Activated CD8-positive, alpha-beta T cell treated with anti-CD3 and anti-CD28 coated beads for 36 hours (primary cell): ENCODE data around the gene RNF213. TPM values are rescaled to one million over a fixed set of nuclear protein-coding genes. Genes with fewer than 3 reads are reported as not detected.

Source experiments
- ATAC-seq: fragments of 200-7000 bp; cut with Tn5 transposase; one replicate; pipeline ENCODE4 v1.10.0; 2021; ENCODE audit warnings: mild to moderate bottlenecking, moderate library complexity
- CTCF ChIA-PET: fragments of 350-600 bp; sonication (Branson Sonifier 250); formaldehyde crosslinking; loops from one replicate; lab custom pipeline; 2021; ENCODE audit warnings: antibody characterized with exemption; lab: Charles Lee
- POLR2A ChIA-PET: fragments of 350-600 bp; sonication (Branson Sonifier 250); formaldehyde crosslinking; loops from one replicate; lab custom pipeline; 2021; ENCODE audit warnings: antibody characterized with exemption; lab: Charles Lee
- DNase-seq: peaks from one replicate; pipeline ENCODE4 v3.0.0-alpha.2; 2020
- H3K27ac Mint-ChIP-seq: one replicate; pipeline ENCODE4 v1.8.0; 2021; ENCODE audit warnings: mild to moderate bottlenecking, mixed read lengths
- H3K27me3 Mint-ChIP-seq: one replicate; pipeline ENCODE4 v1.8.0; 2021; ENCODE audit warnings: mixed read lengths
- H3K36me3 Mint-ChIP-seq: one replicate; pipeline ENCODE4 v1.8.0; 2021; ENCODE audit warnings: low read depth, mixed read lengths
- H3K4me1 Mint-ChIP-seq: one replicate; pipeline ENCODE4 v1.8.0; 2021; ENCODE audit warnings: low read depth, mixed read lengths
- H3K4me3 Mint-ChIP-seq: one replicate; pipeline ENCODE4 v1.8.0; 2021; ENCODE audit warnings: mild to moderate bottlenecking, moderate library complexity, mixed read lengths
- H3K9me3 Mint-ChIP-seq: one replicate; pipeline ENCODE4 v1.8.0; 2021; ENCODE audit warnings: mixed read lengths
- CTCF ChIP-seq: fragments of 200-600 bp; IDR thresholded peaks from one replicate; pipeline ENCODE4 v1.8.0; 2022; ENCODE audit warnings: antibody characterized with exemption, mild to moderate bottlenecking
- intact Hi-C: fragments of 100-400 bp; cut with micrococcal nuclease; formaldehyde crosslinking; loops from one replicate; pipeline ENCODE4 v1.10.0; 2022
- total RNA-seq, 2 experiments: library from RNA; stranded (reverse); gene quantifications; one replicate each; pipeline ENCODE4 v1.2.3, GENCODE V29; 2021

The RNF213 gene
- total RNA-seq, 2 experiments from 2014 or later = 131 to 142 TPM

- POLR2A ChIA-PET = interaction anchor here (1.5 kb wide), 1 partner anchor 38 kb away, joined by 6 read pairs; no protein-coding TSS in a partner anchor
- peaks cover 8% of the 10 kb centered on the region for H3K36me3 Mint-ChIP-seq
- H3K27ac Mint-ChIP-seq = peak overlapping the region; percentile 30
- H3K27me3 Mint-ChIP-seq = no peaks in the 10 kb centered on the region
- DNase-seq (no peak), ATAC-seq (no peak)
- intact Hi-C loops = no loop called here
- H3K9me3 Mint-ChIP-seq = no peaks in the 10 kb centered on the region
- TF ChIP-seq CTCF = no peak
- peaks cover 30% of the 10 kb centered on the region for H3K4me1 Mint-ChIP-seq
- peak overlapping the region; percentile 59 for H3K4me3 Mint-ChIP-seq
- CTCF ChIA-PET = interaction anchor here (1.5 to 1.8 kb wide), 2 partner anchors 25 to 33 kb away, joined by 4 to 8 read pairs; no protein-coding TSS in a partner anchor
Measured at GRCh38 chr17:80220736-80221215, 39.9 kb upstream of the RNF213 start.

GRCh38 chr17:80221351-80222105 lies 39.1 kb upstream of the RNF213 start:
- Mint-ChIP-seq H3K4me1 (peaks cover 30% of the 10 kb centered on the region), H3K9me3 (no peaks in the 10 kb centered on the region), H3K36me3 (peaks cover 3% of the 10 kb centered on the region), H3K4me3 (peak overlapping the region; percentile 59), H3K27ac (peak overlapping the region; percentile 30), H3K27me3 (no peaks in the 10 kb centered on the region)
- ATAC-seq (no peak), DNase-seq (no peak)
- TF ChIP-seq CTCF = no peak
- intact Hi-C loops = no loop called here
- ChIA-PET POLR2A (no interaction called here), CTCF (no interaction called here)

GRCh38 chr17:80222376-80223141 lies 38.1 kb upstream of the RNF213 start:
- ChIA-PET CTCF (interaction anchor here (0.6 kb wide), 1 partner anchor 172 kb away, joined by 3 read pairs; no protein-coding TSS in a partner anchor), POLR2A (no interaction called here)
- Mint-ChIP-seq H3K4me1 (peaks cover 28% of the 10 kb centered on the region), H3K9me3 (no peaks in the 10 kb centered on the region), H3K36me3 (peaks cover under 1% of the 10 kb centered on the region), H3K4me3 (no peak overlapping the region), H3K27ac (no peak overlapping the region), H3K27me3 (no peaks in the 10 kb centered on the region)
- no peak for ATAC-seq
- intact Hi-C loops = no loop called here
- no peak for DNase-seq
- TF ChIP-seq CTCF = no peak

- intact Hi-C loops = no loop called here
- Mint-ChIP-seq H3K9me3 (no peaks in the 10 kb centered on the region), H3K4me1 (peaks cover 20% of the 10 kb centered on the region), H3K27me3 (no peaks in the 10 kb centered on the region), H3K36me3 (no peaks in the 10 kb centered on the region), H3K27ac (no peak overlapping the region), H3K4me3 (no peak overlapping the region)
- TF ChIP-seq CTCF = no peak
- CTCF ChIA-PET = interaction anchor here (0.6 kb wide), 1 partner anchor 171 kb away, joined by 3 read pairs; no protein-coding TSS in a partner anchor
- POLR2A ChIA-PET = no interaction called here
- no peak for ATAC-seq
- DNase-seq = no peak
Measured at GRCh38 chr17:80223142-80223815, 37.4 kb upstream of the RNF213 start.
